ENCODE data around the gene ATRNL1. TPM values are rescaled to one million over a fixed set of nuclear protein-coding genes. Genes with fewer than 3 reads are reported as not detected.

ATRNL1 gene
- polyA plus RNA-seq, 1 donor from 2014 or later = 47.8 TPM

- H3K4me3 ChIP-seq (ENCODE audit: low read length) = no peak overlapping the region
- no peaks in the 10 kb centered on the region for H3K9me2 ChIP-seq (ENCODE audit: insufficient read depth, low read length)
- no peak overlapping the region for H3K4me2 ChIP-seq (ENCODE audit: low read length)
- H3K9ac ChIP-seq (ENCODE audit: low read length) = no peak overlapping the region
- no peaks in the 10 kb centered on the region for H3F3A ChIP-seq (ENCODE audit: insufficient read depth, low read length, poor library complexity, severe bottlenecking)
- H2AFZ ChIP-seq (ENCODE audit: low read depth, low read length) = no peak overlapping the region
- TF ChIP-seq RAD21 (conservative IDR thresholded peaks at IDR 0.05) (no peak), POLR2AphosphoS5 (IDR thresholded peaks at IDR 0.05) (no peak), CTCF (IDR thresholded peaks at IDR 0.05; ENCODE audit: poor library complexity, severe bottlenecking) (no peak)
- H3K36me3 ChIP-seq (ENCODE audit: insufficient read depth, low read length) = no peaks in the 10 kb centered on the region
- no peaks in the 10 kb centered on the region for H4K20me1 ChIP-seq (ENCODE audit: insufficient read depth)
- no peaks in the 10 kb centered on the region for H3K27me3 ChIP-seq (ENCODE audit: insufficient read depth, low read depth, low read length)
- H3K79me2 ChIP-seq (replicated peaks; ENCODE audit: insufficient read depth, low read length) = peaks cover 5% of the 10 kb centered on the region
- no peak overlapping the region for H3K27ac ChIP-seq (ENCODE audit: low read length)
- no peaks in the 10 kb centered on the region for H3K9me3 ChIP-seq (ENCODE audit: low read length)
Observed at GRCh38 chr10:115118346-115118745, 25.2 kb downstream of the ATRNL1 start.

GRCh38 chr10:115125505-115125904 is 32.3 kb downstream of the ATRNL1 start:
- H3K27me3 ChIP-seq (ENCODE audit: insufficient read depth, low read depth, low read length) = no peaks in the 10 kb centered on the region
- H4K20me1 ChIP-seq (ENCODE audit: insufficient read depth) = no peaks in the 10 kb centered on the region
- H3K4me3 ChIP-seq (ENCODE audit: low read length) = no peak overlapping the region
- H3K27ac ChIP-seq (ENCODE audit: low read length) = no peak overlapping the region
- H3K9ac ChIP-seq (ENCODE audit: low read length) = no peak overlapping the region
- no peak overlapping the region for H2AFZ ChIP-seq (ENCODE audit: low read depth, low read length)
- TF ChIP-seq EP300 (conservative IDR thresholded peaks at IDR 0.05; ENCODE audit: poor library complexity, severe bottlenecking) = no peak
- no peak for TF ChIP-seq REST (IDR thresholded peaks at IDR 0.05; ENCODE audit: borderline replicate concordance)
- no peak for TF ChIP-seq MXI1 (conservative IDR thresholded peaks at IDR 0.05; ENCODE audit: poor library complexity, severe bottlenecking)
- TF ChIP-seq EZH2 (IDR thresholded peaks at IDR 0.05; ENCODE audit: borderline replicate concordance, insufficient read depth, low read length, poor library complexity, severe bottlenecking) = no peak
- TF ChIP-seq CTCF (IDR thresholded peaks at IDR 0.05; ENCODE audit: poor library complexity, severe bottlenecking) = no peak
- no peak for TF ChIP-seq TAF1 (IDR thresholded peaks at IDR 0.05; ENCODE audit: low read depth)
- no peak for TF ChIP-seq POLR2AphosphoS5 (IDR thresholded peaks at IDR 0.05)
- no peak for TF ChIP-seq SMC3 (conservative IDR thresholded peaks at IDR 0.05; ENCODE audit: poor library complexity)
- no peak for TF ChIP-seq RAD21 (conservative IDR thresholded peaks at IDR 0.05)
- H3F3A ChIP-seq (ENCODE audit: insufficient read depth, low read length, poor library complexity, severe bottlenecking) = no peaks in the 10 kb centered on the region
- no peak overlapping the region for H3K4me2 ChIP-seq (ENCODE audit: low read length)
- H3K79me2 ChIP-seq (replicated peaks; ENCODE audit: insufficient read depth, low read length) = no peaks in the 10 kb centered on the region
- no peaks in the 10 kb centered on the region for H3K9me2 ChIP-seq (ENCODE audit: insufficient read depth, low read length)
- H3K9me3 ChIP-seq (ENCODE audit: low read length) = no peaks in the 10 kb centered on the region
- H3K36me3 ChIP-seq (ENCODE audit: insufficient read depth, low read length) = no peaks in the 10 kb centered on the region
